Measurements from ENCODE around the gene POU2F1.

POU2F1 gene

GRCh38 chr1:167426716-167427115 lies 206.0 kb downstream of the POU2F1 start:
- no peak for TF ChIP-seq CTCF (IDR thresholded peaks at IDR 0.05; ENCODE audit: low read depth, low read length, missing control alignments)
- H3K4me3 ChIP-seq (ENCODE audit: low read depth, low read length): no peak overlapping the region
- in situ Hi-C loops (cut with HindIII; ENCODE audit: low sequenced_read_pairs): no loop called here
- no peak for DNase-seq (ENCODE audit: low read depth)

DNA sequence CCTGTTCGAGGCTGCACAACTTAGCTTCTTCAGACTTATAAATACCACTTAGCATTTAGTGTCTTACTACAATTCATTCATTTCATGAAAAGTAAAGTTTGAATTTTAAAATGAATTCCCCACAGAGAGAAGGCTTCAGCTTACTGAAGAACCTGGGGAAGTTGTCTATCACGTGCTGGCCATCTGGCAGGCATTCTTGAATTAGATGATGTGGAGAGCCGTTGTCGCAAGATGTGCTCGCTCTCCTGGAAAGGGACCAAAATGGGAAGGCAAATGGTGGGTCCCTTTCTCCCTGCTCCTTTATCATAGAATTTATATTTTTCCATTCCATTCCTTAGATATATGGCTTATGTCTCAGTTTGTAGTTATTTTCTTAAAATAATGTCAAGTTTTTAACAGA lies 207.2 kb downstream of the POU2F1 start:
- in situ Hi-C loops (cut with HindIII; ENCODE audit: low sequenced_read_pairs): no loop called here
- DNase-seq (ENCODE audit: low read depth): no peak
- no peak for TF ChIP-seq CTCF (IDR thresholded peaks at IDR 0.05; ENCODE audit: low read depth, low read length, missing control alignments)
- H3K4me3 ChIP-seq (ENCODE audit: low read depth, low read length): no peak overlapping the region

- TF ChIP-seq CTCF (IDR thresholded peaks at IDR 0.05; ENCODE audit: low read depth, low read length, missing control alignments): no peak
- in situ Hi-C loops (cut with HindIII; ENCODE audit: low sequenced_read_pairs): no loop called here
- DNase-seq (ENCODE audit: low read depth): no peak
- H3K4me3 ChIP-seq (ENCODE audit: low read depth, low read length): no peak overlapping the region
Measured at GRCh38 chr1:167428395-167428794, 207.7 kb downstream of the POU2F1 start.

DNA sequence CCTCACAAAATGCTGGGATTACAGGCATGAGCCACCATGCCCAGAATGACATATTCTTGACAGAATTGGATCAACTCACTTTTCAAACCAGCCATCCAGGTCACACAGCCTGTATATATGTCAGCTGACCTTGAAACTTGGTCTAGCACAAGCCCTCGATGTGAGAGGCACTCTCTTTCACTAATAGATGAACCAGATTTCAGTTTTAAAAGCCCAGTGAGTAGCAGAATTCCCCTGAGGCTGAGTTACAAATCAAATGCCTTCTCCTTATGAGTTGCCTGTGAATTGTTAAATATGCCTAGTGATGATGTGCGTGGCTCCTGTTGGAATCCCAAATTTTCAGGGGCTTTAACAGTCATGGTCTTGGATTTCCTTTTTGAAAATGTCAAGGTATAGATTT lies 208.9 kb downstream of the POU2F1 start:
- no peak for TF ChIP-seq CTCF (IDR thresholded peaks at IDR 0.05; ENCODE audit: low read depth, low read length, missing control alignments)
- no peak for DNase-seq (ENCODE audit: low read depth)
- in situ Hi-C loops (cut with HindIII; ENCODE audit: low sequenced_read_pairs): no loop called here
- H3K4me3 ChIP-seq (ENCODE audit: low read depth, low read length): no peak overlapping the region

DNA sequence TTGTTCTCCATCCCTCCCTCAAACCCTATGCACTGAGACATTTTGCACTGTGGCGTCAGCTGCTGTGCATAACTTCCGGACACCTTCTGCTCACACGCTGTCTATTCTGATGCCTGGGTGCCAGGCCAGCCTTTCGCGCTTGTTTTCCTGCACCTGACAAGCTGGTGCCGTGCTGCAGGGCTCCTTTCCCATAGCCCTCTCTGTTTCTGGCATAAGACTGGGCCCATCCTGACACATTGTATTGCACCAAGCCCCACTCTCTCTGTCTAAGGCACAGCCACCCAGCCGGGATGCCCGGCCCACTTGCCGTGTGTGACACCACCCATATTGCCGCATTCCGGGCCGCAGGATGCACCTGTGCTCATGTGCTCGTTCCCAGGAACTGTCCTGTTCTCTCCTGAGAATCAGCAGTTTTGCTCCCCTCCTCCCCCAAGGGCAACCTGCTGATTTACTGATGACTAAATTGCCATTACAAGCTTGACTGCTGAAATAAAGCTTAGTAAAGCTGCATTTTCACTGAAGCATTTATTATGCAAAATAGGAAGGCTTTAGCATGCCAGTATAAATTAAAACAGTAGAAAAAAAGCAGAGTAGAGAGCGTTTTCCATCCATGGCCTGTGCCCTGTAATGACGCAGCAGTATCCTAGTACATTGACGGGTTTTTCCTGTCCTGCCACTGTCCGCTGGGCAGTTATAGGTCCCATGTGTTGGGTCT lies 209.6 kb downstream of the POU2F1 start:
- no peak overlapping the region for H3K4me3 ChIP-seq (ENCODE audit: low read depth, low read length)
- in situ Hi-C loops (cut with HindIII; ENCODE audit: low sequenced_read_pairs): no loop called here
- no peak for TF ChIP-seq CTCF (IDR thresholded peaks at IDR 0.05; ENCODE audit: low read depth, low read length, missing control alignments)
- DNase-seq (ENCODE audit: low read depth): no peak

- in situ Hi-C loops (cut with HindIII; ENCODE audit: low sequenced_read_pairs): no loop called here
- no peak for DNase-seq (ENCODE audit: low read depth)
- no peak for TF ChIP-seq CTCF (IDR thresholded peaks at IDR 0.05; ENCODE audit: low read depth, low read length, missing control alignments)
- H3K4me3 ChIP-seq (ENCODE audit: low read depth, low read length): no peak overlapping the region
Measured at GRCh38 chr1:167430849-167431242, 210.2 kb downstream of the POU2F1 start.

Measured in astrocyte of the cerebellum (primary cell).